GM23338 (cell line): Measurements from ENCODE around the gene METRN.

ENCODE experiments used
- CREB1 ChIP-seq: fragments of 250-450 bp; sonication (Bioruptor Pico); IDR thresholded peaks from 2 replicates; pipeline ENCODE4 v1.5.0; 2020; ENCODE audit warnings: low read depth, mild to moderate bottlenecking, moderate library complexity
- EZH2 ChIP-seq: fragments of 200-600 bp; sonication (generic); IDR thresholded peaks from one replicate; pipeline ENCODE4 v1.8.0; 2017; ENCODE audit warnings: antibody characterized with exemption, mild to moderate bottlenecking, low read depth; ENCODE audit not compliant: unreplicated experiment
- POLR2AphosphoS5 ChIP-seq: IDR thresholded peaks from 2 replicates; pipeline ENCODE4 v1.6.1; 2016; ENCODE audit warnings: antibody characterized with exemption, low read depth
- TF ChIP-seq, protein P1 (sequence below), 2 experiments: fragments of 200-600 bp in 1 of 2; sonication (generic) in 1 of 2; conservative IDR thresholded peaks; 2 replicates each; pipeline versions ENCODE4 v1.5.1 to v1.6.1; 2016 to 2017; ENCODE audit warnings: antibody characterized with exemption in 2 of 2, low read depth in 2 of 2, mild to moderate bottlenecking in 2 of 2, moderate library complexity in 1 of 2
- TF ChIP-seq, protein P2 (sequence below): IDR thresholded peaks from one replicate; pipeline ENCODE4 v1.6.1; 2018; ENCODE audit warnings: antibody characterized with exemption; ENCODE audit not compliant: unreplicated experiment

DNA sequence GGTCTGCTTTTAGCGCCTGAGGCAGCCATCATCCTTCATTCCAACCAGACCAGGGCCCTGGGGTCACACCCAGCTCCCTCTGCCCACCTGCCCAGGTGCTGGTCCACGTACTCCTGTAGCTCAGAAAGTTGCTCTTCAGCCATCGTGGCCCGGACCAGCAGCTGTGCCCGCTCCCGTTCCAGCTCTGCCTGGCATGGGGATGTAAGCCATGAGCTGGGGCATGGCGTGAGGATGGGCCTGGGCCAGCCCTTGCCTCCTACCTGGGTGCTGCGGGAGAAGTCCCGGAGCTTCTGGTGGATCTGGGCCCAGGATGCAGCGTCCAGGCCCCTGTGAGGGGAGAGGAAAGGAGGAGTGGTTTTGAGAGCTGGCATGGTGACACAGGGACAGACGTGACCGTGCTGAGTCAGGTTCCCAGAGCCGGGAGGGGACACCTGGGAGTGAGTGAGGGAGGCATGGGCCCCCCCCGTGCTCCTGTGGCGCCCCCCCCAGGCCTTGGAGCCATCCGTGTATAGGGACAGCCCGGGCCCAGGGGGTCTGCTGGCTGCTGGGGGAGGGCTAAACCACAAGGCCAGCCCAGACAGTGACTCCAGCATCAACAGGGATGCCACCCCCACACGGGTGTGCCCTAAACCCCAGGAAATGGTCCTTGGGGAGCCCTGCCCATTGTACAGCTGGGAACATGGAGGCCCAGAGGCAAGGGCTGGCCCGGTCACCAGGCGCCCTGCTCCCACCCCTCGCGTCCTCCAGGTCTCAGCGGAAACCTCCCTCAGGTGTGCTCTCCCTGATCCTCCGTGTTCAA, 8.1 kb downstream of the METRN start:
- TF ChIP-seq, protein P1, sequence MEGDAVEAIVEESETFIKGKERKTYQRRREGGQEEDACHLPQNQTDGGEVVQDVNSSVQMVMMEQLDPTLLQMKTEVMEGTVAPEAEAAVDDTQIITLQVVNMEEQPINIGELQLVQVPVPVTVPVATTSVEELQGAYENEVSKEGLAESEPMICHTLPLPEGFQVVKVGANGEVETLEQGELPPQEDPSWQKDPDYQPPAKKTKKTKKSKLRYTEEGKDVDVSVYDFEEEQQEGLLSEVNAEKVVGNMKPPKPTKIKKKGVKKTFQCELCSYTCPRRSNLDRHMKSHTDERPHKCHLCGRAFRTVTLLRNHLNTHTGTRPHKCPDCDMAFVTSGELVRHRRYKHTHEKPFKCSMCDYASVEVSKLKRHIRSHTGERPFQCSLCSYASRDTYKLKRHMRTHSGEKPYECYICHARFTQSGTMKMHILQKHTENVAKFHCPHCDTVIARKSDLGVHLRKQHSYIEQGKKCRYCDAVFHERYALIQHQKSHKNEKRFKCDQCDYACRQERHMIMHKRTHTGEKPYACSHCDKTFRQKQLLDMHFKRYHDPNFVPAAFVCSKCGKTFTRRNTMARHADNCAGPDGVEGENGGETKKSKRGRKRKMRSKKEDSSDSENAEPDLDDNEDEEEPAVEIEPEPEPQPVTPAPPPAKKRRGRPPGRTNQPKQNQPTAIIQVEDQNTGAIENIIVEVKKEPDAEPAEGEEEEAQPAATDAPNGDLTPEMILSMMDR (conservative IDR thresholded peaks at IDR 0.05; ENCODE audit: low read depth in 2 of 2) = no peak
- TF ChIP-seq EZH2 = no peak
- no peak for TF ChIP-seq POLR2AphosphoS5
- TF ChIP-seq, protein P2, sequence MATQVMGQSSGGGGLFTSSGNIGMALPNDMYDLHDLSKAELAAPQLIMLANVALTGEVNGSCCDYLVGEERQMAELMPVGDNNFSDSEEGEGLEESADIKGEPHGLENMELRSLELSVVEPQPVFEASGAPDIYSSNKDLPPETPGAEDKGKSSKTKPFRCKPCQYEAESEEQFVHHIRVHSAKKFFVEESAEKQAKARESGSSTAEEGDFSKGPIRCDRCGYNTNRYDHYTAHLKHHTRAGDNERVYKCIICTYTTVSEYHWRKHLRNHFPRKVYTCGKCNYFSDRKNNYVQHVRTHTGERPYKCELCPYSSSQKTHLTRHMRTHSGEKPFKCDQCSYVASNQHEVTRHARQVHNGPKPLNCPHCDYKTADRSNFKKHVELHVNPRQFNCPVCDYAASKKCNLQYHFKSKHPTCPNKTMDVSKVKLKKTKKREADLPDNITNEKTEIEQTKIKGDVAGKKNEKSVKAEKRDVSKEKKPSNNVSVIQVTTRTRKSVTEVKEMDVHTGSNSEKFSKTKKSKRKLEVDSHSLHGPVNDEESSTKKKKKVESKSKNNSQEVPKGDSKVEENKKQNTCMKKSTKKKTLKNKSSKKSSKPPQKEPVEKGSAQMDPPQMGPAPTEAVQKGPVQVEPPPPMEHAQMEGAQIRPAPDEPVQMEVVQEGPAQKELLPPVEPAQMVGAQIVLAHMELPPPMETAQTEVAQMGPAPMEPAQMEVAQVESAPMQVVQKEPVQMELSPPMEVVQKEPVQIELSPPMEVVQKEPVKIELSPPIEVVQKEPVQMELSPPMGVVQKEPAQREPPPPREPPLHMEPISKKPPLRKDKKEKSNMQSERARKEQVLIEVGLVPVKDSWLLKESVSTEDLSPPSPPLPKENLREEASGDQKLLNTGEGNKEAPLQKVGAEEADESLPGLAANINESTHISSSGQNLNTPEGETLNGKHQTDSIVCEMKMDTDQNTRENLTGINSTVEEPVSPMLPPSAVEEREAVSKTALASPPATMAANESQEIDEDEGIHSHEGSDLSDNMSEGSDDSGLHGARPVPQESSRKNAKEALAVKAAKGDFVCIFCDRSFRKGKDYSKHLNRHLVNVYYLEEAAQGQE = no peak
- TF ChIP-seq CREB1 (CRISPR knock-in tag) = no peak
